Measurements from ENCODE around the gene MSI2.

GRCh38 chr17:57431415-57431814 lies 175.1 kb downstream of the MSI2 start:
- TF ChIP-seq CTCF (IDR thresholded peaks at IDR 0.05) (no peak), POLR2A (IDR thresholded peaks at IDR 0.05) (no peak)

Data from adrenal gland (tissue), 5 donors.